Measurements from ENCODE around the gene SERPINB1. TPM values are rescaled to one million over a fixed set of nuclear protein-coding genes. Genes with fewer than 3 reads are reported as not detected.

The SERPINB1 gene
- total and polyA plus RNA-seq, 9 of the 15 experiments (the other 6 are each of a cell fraction or from before 2014, with no cell fraction given), result 33.9 to 108 (median 63.8) TPM

- peak in 1 of 2 experiments; percentile 43; a peak in 1 of 4 replicates for TF ChIP-seq RCOR1 (IDR thresholded peaks at IDR 0.05; ENCODE audit: borderline replicate concordance in 1 of 2, low read depth in 2 of 2, low read length in 2 of 2)
- peak; percentile 35 for TF ChIP-seq KDM5B (IDR thresholded peaks at IDR 0.05; ENCODE audit: insufficient replicate concordance, low read depth, low read length)
- TF ChIP-seq YY1 (IDR thresholded peaks at IDR 0.05; ENCODE audit: borderline replicate concordance in 1 of 3, control insufficient read depth in 1 of 3, extremely low read depth in 1 of 3, insufficient read depth in 3 of 3, insufficient read length in 1 of 3, insufficient replicate concordance in 2 of 3, low read depth in 1 of 3, low read length in 2 of 3), result peak in 1 of 3 experiments; percentile 79
- TF ChIP-seq ZNF444 (CRISPR knock-in tag; IDR thresholded peaks at IDR 0.05), result 0 out of 2 replicates have a peak, but pooled peaks have one; percentile 24
- TF ChIP-seq, protein P1, sequence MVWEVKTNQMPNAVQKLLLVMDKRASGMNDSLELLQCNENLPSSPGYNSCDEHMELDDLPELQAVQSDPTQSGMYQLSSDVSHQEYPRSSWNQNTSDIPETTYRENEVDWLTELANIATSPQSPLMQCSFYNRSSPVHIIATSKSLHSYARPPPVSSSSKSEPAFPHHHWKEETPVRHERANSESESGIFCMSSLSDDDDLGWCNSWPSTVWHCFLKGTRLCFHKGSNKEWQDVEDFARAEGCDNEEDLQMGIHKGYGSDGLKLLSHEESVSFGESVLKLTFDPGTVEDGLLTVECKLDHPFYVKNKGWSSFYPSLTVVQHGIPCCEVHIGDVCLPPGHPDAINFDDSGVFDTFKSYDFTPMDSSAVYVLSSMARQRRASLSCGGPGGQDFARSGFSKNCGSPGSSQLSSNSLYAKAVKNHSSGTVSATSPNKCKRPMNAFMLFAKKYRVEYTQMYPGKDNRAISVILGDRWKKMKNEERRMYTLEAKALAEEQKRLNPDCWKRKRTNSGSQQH (CRISPR knock-in tag; IDR thresholded peaks at IDR 0.05), result 0 out of 2 replicates have a peak, but pooled peaks have one; percentile 38
- TF ChIP-seq, protein P2, sequence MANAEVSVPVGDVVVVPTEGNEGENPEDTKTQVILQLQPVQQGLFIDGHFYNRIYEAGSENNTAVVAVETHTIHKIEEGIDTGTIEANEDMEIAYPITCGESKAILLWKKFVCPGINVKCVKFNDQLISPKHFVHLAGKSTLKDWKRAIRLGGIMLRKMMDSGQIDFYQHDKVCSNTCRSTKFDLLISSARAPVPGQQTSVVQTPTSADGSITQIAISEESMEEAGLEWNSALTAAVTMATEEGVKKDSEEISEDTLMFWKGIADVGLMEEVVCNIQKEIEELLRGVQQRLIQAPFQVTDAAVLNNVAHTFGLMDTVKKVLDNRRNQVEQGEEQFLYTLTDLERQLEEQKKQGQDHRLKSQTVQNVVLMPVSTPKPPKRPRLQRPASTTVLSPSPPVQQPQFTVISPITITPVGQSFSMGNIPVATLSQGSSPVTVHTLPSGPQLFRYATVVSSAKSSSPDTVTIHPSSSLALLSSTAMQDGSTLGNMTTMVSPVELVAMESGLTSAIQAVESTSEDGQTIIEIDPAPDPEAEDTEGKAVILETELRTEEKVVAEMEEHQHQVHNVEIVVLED (CRISPR knock-in tag; IDR thresholded peaks at IDR 0.05), result 0 out of 2 replicates have a peak, but pooled peaks have one; percentile 12
- TF ChIP-seq KAT2B (IDR thresholded peaks at IDR 0.05; ENCODE audit: low read depth, low read length), result no peak
- TF ChIP-seq TSHZ1 (CRISPR knock-in tag; IDR thresholded peaks at IDR 0.05), result no peak
- TF ChIP-seq BHLHE40 (IDR thresholded peaks at IDR 0.05; ENCODE audit: low read length), result no peak
- TF ChIP-seq, protein P3, sequence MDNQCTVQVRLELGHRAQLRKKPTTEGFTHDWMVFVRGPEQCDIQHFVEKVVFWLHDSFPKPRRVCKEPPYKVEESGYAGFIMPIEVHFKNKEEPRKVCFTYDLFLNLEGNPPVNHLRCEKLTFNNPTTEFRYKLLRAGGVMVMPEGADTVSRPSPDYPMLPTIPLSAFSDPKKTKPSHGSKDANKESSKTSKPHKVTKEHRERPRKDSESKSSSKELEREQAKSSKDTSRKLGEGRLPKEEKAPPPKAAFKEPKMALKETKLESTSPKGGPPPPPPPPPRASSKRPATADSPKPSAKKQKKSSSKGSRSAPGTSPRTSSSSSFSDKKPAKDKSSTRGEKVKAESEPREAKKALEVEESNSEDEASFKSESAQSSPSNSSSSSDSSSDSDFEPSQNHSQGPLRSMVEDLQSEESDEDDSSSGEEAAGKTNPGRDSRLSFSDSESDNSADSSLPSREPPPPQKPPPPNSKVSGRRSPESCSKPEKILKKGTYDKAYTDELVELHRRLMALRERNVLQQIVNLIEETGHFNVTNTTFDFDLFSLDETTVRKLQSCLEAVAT (IDR thresholded peaks at IDR 0.05), result 0 out of 4 replicates have a peak, but pooled peaks of 1 of the 2 experiments have one; percentile 21
- TF ChIP-seq ZNF134 (CRISPR knock-in tag; conservative IDR thresholded peaks at IDR 0.05), result no peak
- TF ChIP-seq, protein P4, sequence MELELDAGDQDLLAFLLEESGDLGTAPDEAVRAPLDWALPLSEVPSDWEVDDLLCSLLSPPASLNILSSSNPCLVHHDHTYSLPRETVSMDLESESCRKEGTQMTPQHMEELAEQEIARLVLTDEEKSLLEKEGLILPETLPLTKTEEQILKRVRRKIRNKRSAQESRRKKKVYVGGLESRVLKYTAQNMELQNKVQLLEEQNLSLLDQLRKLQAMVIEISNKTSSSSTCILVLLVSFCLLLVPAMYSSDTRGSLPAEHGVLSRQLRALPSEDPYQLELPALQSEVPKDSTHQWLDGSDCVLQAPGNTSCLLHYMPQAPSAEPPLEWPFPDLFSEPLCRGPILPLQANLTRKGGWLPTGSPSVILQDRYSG (tag; conservative IDR thresholded peaks at IDR 0.05; ENCODE audit: low read depth), result peak; percentile 46
- no peak for TF ChIP-seq ID3 (CRISPR knock-in tag; IDR thresholded peaks at IDR 0.05)
- no peak; the same call in 1 of the 2 replicates for TF ChIP-seq ID3 (tag; IDR thresholded peaks at IDR 0.05)
- peak; percentile 30; the same call in 1 of the 2 replicates for TF ChIP-seq LCOR (CRISPR knock-in tag; IDR thresholded peaks at IDR 0.05)
Observed at GRCh38 chr6:2853769-2854395, 12.2 kb upstream of the SERPINB1 start (continued).
